Left lung (tissue), 10 donors: ENCODE measurements around the gene PON3. TPM values are rescaled to one million over a fixed set of nuclear protein-coding genes. Genes with fewer than 3 reads are reported as not detected.
A peak's percentile ranks its signal among the peaks of the same experiment; 100 is the strongest.

Experiments
- ATAC-seq: fragments of 200-7000 bp; cut with Tn5 transposase; one replicate; pipeline ENCODE4 v1.9.1; 2020; ENCODE audit warnings: moderate library complexity
- DNase-seq, 4 donors: peaks; one replicate each; pipeline ENCODE4 v3.0.0-alpha.2; 2013 to 2020
- H3K27ac ChIP-seq, 2 donors: fragments of 200-600 bp; sonication (generic) in 1 of 2; one replicate each; pipeline versions ENCODE4 v1.5.0 to v1.8.0; 2020 to 2021
- H3K27me3 ChIP-seq, 2 donors: fragments of 200-600 bp; sonication (generic) in 1 of 2; one replicate each; pipeline versions ENCODE4 v1.5.0 to v1.8.0; 2020 to 2021
- H3K36me3 ChIP-seq, 2 donors: fragments of 200-600 bp; sonication (generic) in 1 of 2; one replicate each; pipeline versions ENCODE4 v1.5.0 to v1.8.0; 2020 to 2021
- H3K4me1 ChIP-seq, 2 donors: fragments of 200-600 bp; one replicate each; pipeline ENCODE4 v1.8.0; 2021
- H3K4me3 ChIP-seq, 2 donors: fragments of 200-600 bp; sonication (generic) in 1 of 2; one replicate each; pipeline versions ENCODE4 v1.5.0 to v1.8.0; 2020 to 2021; ENCODE audit warnings: mild to moderate bottlenecking in 1 of 2
- H3K9me3 ChIP-seq, 2 donors: fragments of 200-600 bp; sonication (generic) in 1 of 2; one replicate each; pipeline versions ENCODE4 v1.5.0 to v1.8.0; 2020 to 2021
- intact Hi-C, 2 donors: fragments of 100-400 bp; cut with DNase I; formaldehyde crosslinking; loops; one replicate each; pipeline versions ENCODE4 v1.11.2 to v1.14.2; 2022
- polyA plus RNA-seq, 6 donors: library from polyadenylated mRNA; unstranded; fragments of 120-200 nt; gene quantifications; one replicate each; pipeline ENCODE4 v1.2.1, GENCODE V29; 2013; ENCODE audit not compliant: insufficient read length in 6 of 6
- total RNA-seq, 2 donors: library from RNA; stranded (reverse); fragmentation: NEBNext Ultra II Directional; extraction: Animal tissue kit (Norgen Biotek cat#: 25700); gene quantifications; one replicate each; pipeline ENCODE4 v1.2.1, GENCODE V29; 2021
- TF ChIP-seq, protein P1 (sequence below), 2 donors: fragments of 200-600 bp; sonication (generic) in 1 of 2; IDR thresholded peaks; one replicate each; pipeline versions ENCODE4 v1.5.0 to v1.8.0; 2021; ENCODE audit warnings: antibody characterized with exemption in 2 of 2
- donor health status: DM: no; HTN: yes; CAD: no.
- donor health status: DM: no; HTN: no; CAD: no.

PON3 gene
- total and polyA plus RNA-seq, 8 donors, result 13.5 to 49.3 (median 16.5) TPM

DNA sequence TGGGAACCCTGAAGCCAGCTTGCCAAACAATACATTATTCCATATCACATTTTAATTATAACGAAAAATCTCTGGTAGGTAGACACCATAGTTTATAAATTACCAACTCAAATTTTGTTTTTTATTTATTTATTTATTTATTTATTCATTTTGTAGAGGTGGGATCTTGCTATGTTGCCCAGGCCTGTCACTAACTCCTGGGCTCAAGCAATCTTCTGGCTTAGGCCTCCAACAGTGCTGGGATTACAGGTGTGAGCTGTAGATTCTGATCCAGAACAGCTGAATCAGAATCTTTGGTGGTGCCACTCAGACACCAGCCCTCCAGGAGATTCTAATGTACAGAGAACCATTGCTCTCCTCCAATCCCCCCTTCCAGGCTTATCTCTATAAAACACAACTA is 37.0 kb upstream of the PON3 start:
- no peak overlapping the region for H3K27ac ChIP-seq
- intact Hi-C loops, result no loop called here
- H3K9me3 ChIP-seq, result no peaks in the 10 kb centered on the region
- H3K27me3 ChIP-seq, result no peaks in the 10 kb centered on the region
- TF ChIP-seq, protein P1, sequence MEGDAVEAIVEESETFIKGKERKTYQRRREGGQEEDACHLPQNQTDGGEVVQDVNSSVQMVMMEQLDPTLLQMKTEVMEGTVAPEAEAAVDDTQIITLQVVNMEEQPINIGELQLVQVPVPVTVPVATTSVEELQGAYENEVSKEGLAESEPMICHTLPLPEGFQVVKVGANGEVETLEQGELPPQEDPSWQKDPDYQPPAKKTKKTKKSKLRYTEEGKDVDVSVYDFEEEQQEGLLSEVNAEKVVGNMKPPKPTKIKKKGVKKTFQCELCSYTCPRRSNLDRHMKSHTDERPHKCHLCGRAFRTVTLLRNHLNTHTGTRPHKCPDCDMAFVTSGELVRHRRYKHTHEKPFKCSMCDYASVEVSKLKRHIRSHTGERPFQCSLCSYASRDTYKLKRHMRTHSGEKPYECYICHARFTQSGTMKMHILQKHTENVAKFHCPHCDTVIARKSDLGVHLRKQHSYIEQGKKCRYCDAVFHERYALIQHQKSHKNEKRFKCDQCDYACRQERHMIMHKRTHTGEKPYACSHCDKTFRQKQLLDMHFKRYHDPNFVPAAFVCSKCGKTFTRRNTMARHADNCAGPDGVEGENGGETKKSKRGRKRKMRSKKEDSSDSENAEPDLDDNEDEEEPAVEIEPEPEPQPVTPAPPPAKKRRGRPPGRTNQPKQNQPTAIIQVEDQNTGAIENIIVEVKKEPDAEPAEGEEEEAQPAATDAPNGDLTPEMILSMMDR (IDR thresholded peaks at IDR 0.05), result no peak
- DNase-seq (no peak), ATAC-seq (no peak)
- H3K36me3 ChIP-seq, result no peaks in the 10 kb centered on the region
- H3K4me3 ChIP-seq, result peak overlapping the region in 1 of 2 donors; percentile 66
- peaks cover 7 to 28% of the 10 kb centered on the region in 2 donors for H3K4me1 ChIP-seq

DNA sequence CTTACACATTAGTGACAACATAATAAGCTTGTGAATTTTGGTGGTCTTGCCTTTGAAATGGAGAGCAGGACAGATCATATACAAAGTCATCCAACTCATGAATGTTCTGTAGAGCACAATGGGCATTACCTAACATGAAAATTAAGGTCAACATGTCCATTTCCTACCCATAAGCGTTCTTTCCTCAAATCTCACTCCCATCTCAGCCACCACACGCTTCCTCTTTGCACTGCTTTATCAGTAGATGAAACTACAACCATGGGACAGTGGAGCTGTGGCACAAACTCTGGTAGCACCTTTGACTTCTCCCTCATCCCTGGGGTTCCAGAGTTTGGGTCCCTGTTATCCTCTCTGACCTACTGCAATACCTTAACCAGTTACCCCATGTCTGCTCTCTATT is 36.4 kb upstream of the PON3 start:
- Histone ChIP-seq H3K9me3 (no peaks in the 10 kb centered on the region), H3K27ac (no peak overlapping the region), H3K36me3 (no peaks in the 10 kb centered on the region), H3K4me1 (peaks cover 7 to 28% of the 10 kb centered on the region in 2 donors), H3K4me3 (peak overlapping the region in 1 of 2 donors; percentile 66), H3K27me3 (no peaks in the 10 kb centered on the region)
- DNase-seq, result no peak
- ATAC-seq, result no peak
- TF ChIP-seq, protein P1 (IDR thresholded peaks at IDR 0.05), result no peak
- intact Hi-C loops, result no loop called here

DNA sequence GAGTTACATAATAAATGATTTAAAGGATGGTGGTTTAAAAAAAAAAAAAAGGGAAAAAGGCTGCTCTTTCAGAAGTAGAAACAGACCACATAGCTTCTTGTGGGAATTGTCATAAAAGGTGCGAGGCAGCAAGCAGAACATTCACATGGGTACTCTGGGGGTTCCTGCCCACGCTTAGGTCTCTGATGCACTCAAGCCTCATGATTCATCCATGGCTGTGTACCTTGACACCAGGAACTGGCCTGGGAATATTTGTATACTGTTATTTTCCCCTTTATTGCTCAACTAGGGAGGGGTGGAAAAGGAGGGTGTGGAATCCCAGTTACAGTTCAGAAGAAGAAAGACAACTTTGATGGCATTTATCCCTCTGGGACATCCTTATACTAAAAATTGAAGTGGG is 34.7 kb upstream of the PON3 start:
- peak; percentile 16 for ATAC-seq
- H3K27me3 ChIP-seq, result no peaks in the 10 kb centered on the region
- no peak for DNase-seq
- no peaks in the 10 kb centered on the region for H3K36me3 ChIP-seq
- no peaks in the 10 kb centered on the region for H3K9me3 ChIP-seq
- peak overlapping the region in 1 of 2 donors; percentile 15 for H3K27ac ChIP-seq
- TF ChIP-seq, protein P1 (IDR thresholded peaks at IDR 0.05), result no peak
- intact Hi-C loops, result no loop called here
- no peak overlapping the region for H3K4me3 ChIP-seq
- H3K4me1 ChIP-seq, result peaks cover 7 to 33% of the 10 kb centered on the region in 2 donors

DNA sequence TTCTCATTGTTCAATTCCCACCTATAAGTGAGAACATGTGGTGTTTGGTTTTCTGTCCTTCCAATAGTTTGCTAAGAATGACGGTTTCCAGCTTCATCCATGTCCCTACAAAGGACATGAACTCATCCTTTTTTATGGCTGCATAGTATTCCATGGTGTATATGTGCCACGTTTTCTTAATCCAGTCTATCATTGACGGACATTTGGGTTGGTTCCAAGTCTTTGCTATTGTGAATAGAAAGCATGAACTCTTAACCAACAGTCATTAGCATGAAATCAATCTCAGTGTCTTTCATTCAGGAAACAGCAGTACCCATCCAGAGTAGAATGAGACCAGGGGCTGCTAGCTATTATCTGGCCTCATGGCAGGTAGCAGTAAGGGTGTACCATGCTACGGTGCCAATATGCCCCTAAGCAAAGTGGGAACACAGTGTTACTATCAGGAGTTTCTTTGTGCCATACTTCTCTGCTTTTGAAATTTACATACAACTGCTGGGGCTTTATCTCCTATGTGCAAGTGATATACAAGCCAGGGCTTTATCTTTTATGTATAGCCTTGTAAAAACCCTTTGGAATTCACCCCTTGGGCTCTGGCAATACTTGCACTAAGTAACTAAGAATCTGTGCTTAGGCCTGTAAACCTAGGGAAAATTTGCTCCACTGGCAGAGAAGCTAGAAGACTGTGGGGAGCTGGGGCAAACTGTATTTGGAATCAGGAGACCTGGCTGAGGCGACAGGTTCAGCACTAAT is 33.2 kb upstream of the PON3 start:
- DNase-seq, result no peak
- H3K27ac ChIP-seq, result no peak overlapping the region
- no peak for ATAC-seq
- no peaks in the 10 kb centered on the region for H3K27me3 ChIP-seq
- intact Hi-C loops, result no loop called here
- H3K4me3 ChIP-seq, result no peak overlapping the region
- no peaks in the 10 kb centered on the region for H3K36me3 ChIP-seq
- TF ChIP-seq, protein P1 (IDR thresholded peaks at IDR 0.05), result no peak
- H3K4me1 ChIP-seq, result peaks cover 13 to 33% of the 10 kb centered on the region in 2 donors
- no peaks in the 10 kb centered on the region for H3K9me3 ChIP-seq

DNA sequence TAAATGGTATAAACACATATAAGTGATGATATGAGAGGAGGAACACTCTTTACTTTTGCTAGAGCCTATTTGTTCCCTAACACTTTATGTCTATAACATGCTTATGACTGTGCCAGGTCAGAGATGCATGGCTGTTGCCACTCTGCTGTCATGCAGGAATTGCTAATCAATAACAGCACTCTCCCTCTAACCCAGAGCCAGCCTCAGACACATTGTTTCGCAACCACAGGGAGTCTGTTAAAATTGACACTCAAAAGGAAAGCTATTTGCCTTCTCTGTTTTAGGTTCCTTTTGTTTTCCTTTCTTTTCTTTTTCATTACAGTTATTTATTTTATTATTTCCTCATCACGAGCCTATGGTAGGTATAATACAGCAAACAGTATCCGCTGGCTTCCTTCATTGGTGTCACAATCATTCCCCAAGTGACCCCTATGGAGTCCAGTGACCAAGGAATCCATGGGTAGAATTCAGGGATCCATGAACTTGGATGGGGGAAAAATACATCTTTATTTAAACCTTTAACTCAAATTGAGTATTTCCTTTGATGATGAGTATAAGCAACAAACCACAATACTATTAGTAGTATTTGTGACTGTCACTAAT is 31.8 kb upstream of the PON3 start:
- ATAC-seq, result no peak
- peaks cover 0 to 11% of the 10 kb centered on the region in 2 donors for H3K36me3 ChIP-seq
- H3K4me3 ChIP-seq, result no peak overlapping the region
- no peaks in the 10 kb centered on the region for H3K9me3 ChIP-seq
- intact Hi-C loops, result no loop called here
- H3K27me3 ChIP-seq, result no peaks in the 10 kb centered on the region
- H3K4me1 ChIP-seq, result peaks cover 6 to 25% of the 10 kb centered on the region in 2 donors
- H3K27ac ChIP-seq, result no peak overlapping the region
- TF ChIP-seq, protein P1 (IDR thresholded peaks at IDR 0.05), result no peak
- no peak for DNase-seq
